RWPE1 (cell line): Measurements from ENCODE around the gene ZNF785.
"Not testable (repeated sequence)": the region's sequence is repeated elsewhere in the genome, so short reads cannot be mapped to it uniquely, and the experiment has no call there.

Experiments used
- CTCF ChIA-PET: fragments of 350-600 bp; sonication (Branson Sonifier 250); formaldehyde crosslinking; extraction: SDS; loops from one replicate; lab custom pipeline; 2021; lab: Yijun Ruan, JAX
- POLR2A ChIA-PET: fragments of 400-600 bp; formaldehyde crosslinking; extraction: SDS; loops from one replicate; lab custom pipeline; 2020; ENCODE audit warnings: antibody characterized with exemption; ENCODE audit not compliant: low non-redundant PET; lab: Yijun Ruan, JAX
- DNase-seq: peaks from one replicate; pipeline ENCODE4 v3.0.0; 2012; ENCODE audit warnings: low spot score
- H3K27ac ChIP-seq: fragments of 450-650 bp; 2 replicates; pipeline ENCODE4 v1.5.1; 2017
- CTCF ChIP-seq: fragments of 450-650 bp; conservative IDR thresholded peaks from 2 replicates; pipeline ENCODE4 v1.5.1; 2017; ENCODE audit warnings: low read depth, mild to moderate bottlenecking

ZNF785 gene

GRCh38 chr16:30585400-30586191, at the start of gene ZNF785:
Gene ZNF785, minus strand, starts transcription at chr16:30585697. Its CDS starts 86 bp downstream, at chr16:30585611.
- CTCF ChIA-PET: no interaction called here
- peak within 1 kb of the TSS; percentile 92 for H3K27ac ChIP-seq
- POLR2A ChIA-PET: interaction anchor here (0.5 to 1.6 kb wide), 5 partner anchors 11 to 530 kb away, joined by 3 to 6 read pairs (median 4); partner anchors contain the start of gene ZNF688
- TF ChIP-seq CTCF: no peak
- DNase-seq: peak; percentile 99

GRCh38 chr16:30633526-30633925, 48.0 kb upstream of the ZNF785 start:
- DNase-seq: no peak
- POLR2A ChIA-PET: interaction anchor here (0.5 to 0.7 kb wide), 2 partner anchors 55 to 191 kb away, joined by 3 to 7 read pairs; no protein-coding TSS in a partner anchor
- CTCF ChIA-PET: interaction anchor here (0.6 to 0.7 kb wide), 2 partner anchors 75 to 557 kb away, joined by 3 read pairs; partner anchors contain the start of gene ZNF764
- peak overlapping the region; percentile 84 for H3K27ac ChIP-seq
- TF ChIP-seq CTCF: no peak

GRCh38 chr16:30632454-30632853, 47.0 kb upstream of the ZNF785 start:
- DNase-seq, POLR2A ChIA-PET: not testable (repeated sequence)
- CTCF ChIA-PET: interaction anchor here (0.6 to 1.6 kb wide), 2 partner anchors 14 to 22 kb away, joined by 3 to 8 read pairs; partner anchors contain the start of gene ZNF689

GRCh38 chr16:30628628-30629540, 43.4 kb upstream of the ZNF785 start:
- peak; percentile 93 for TF ChIP-seq CTCF
- ChIA-PET POLR2A (interaction anchor here (0.5 kb wide), 1 partner anchor 57 kb away, joined by 3 read pairs; no protein-coding TSS in a partner anchor), CTCF (interaction anchor here (0.6 to 1.3 kb wide), 9 partner anchors 13 to 1750 kb away, joined by 3 to 5 read pairs (median 3); partner anchors contain the start of genes ATP2A1, SEPHS2, ZNF48 and ZNF688)
- DNase-seq: peak; percentile 70
- H3K27ac ChIP-seq: no peak overlapping the region; the same call in 1 of the 2 replicates

More at GRCh38 chr16:30632454-30632853, 47.0 kb upstream of the ZNF785 start:
- peak overlapping the region; percentile 84; the same call in 1 of the 2 replicates for H3K27ac ChIP-seq

- TF ChIP-seq CTCF: no peak
- ChIA-PET CTCF (no interaction called here), POLR2A (no interaction called here)
- no peak overlapping the region for H3K27ac ChIP-seq
- DNase-seq: no peak
Measured at GRCh38 chr16:30626236-30626635, 40.7 kb upstream of the ZNF785 start.

GRCh38 chr16:30623536-30624283, 38.2 kb upstream of the ZNF785 start:
- POLR2A ChIA-PET: no interaction called here
- TF ChIP-seq CTCF: no peak
- CTCF ChIA-PET: no interaction called here
- no peak for DNase-seq
- H3K27ac ChIP-seq: no peak overlapping the region
